Kidney (tissue), 14 donors: ENCODE measurements around the gene GABBR2. TPM values are rescaled to one million over a fixed set of nuclear protein-coding genes. Genes with fewer than 3 reads are reported as not detected.
A peak's percentile ranks its signal among the peaks of the same experiment; 100 is the strongest.

Experiments
- DNase-seq, 5 donors: peaks; one replicate each; pipeline ENCODE4 v3.0.0-alpha.2; 2013 to 2020
- FAIRE-seq: peaks from 2 replicates; lab custom pipeline; 2012; peaks lifted over from hg19 to GRCh38; lab: Jason Lieb, UNC
- H3K27ac ChIP-seq, 2 donors: one replicate each; pipeline ENCODE4 v1.7.0; 2013; ENCODE audit warnings: low read depth in 2 of 2, low read length in 2 of 2, inconsistent platforms in 1 of 2
- H3K27me3 ChIP-seq: one replicate; pipeline ENCODE4 v1.7.1; 2013; ENCODE audit warnings: low read length, inconsistent platforms; ENCODE audit not compliant: control insufficient read depth, insufficient read depth
- H3K36me3 ChIP-seq, 3 donors: one replicate each; pipeline versions ENCODE4 v1.7.0 to v1.7.1; 2013; ENCODE audit warnings: low read length in 3 of 3, control low read depth in 1 of 3, inconsistent platforms in 1 of 3; ENCODE audit not compliant: insufficient read depth in 3 of 3, control insufficient read depth in 2 of 3
- H3K4me1 ChIP-seq, 3 donors: one replicate each; pipeline versions ENCODE4 v1.7.0 to v1.7.1; 2013; ENCODE audit warnings: low read length in 3 of 3, inconsistent platforms in 1 of 3, low read depth in 1 of 3; ENCODE audit not compliant: control insufficient read depth in 2 of 3, insufficient read depth in 2 of 3
- H3K4me3 ChIP-seq, 3 donors: one replicate each; pipeline versions ENCODE4 v1.7.0 to v1.8.1; 2013; ENCODE audit warnings: low read length in 3 of 3, control low read depth in 1 of 3, inconsistent platforms in 1 of 3
- H3K9ac ChIP-seq, 3 donors: one replicate each; pipeline versions ENCODE4 v1.7.0 to v1.7.1; 2013; ENCODE audit warnings: low read length in 3 of 3, control low read depth in 1 of 3, inconsistent platforms in 1 of 3
- H3K9me3 ChIP-seq, 3 donors: one replicate each; pipeline versions ENCODE4 v1.7.0 to v1.7.1; 2013; ENCODE audit warnings: low read length in 3 of 3, control low read depth in 1 of 3, inconsistent platforms in 1 of 3; ENCODE audit not compliant: control insufficient read depth in 2 of 3, insufficient read depth in 1 of 3
- CTCF ChIP-seq: IDR thresholded peaks from 3 replicates; pipeline ENCODE4 v1.5.1; 2012; ENCODE audit warnings: mild to moderate bottlenecking, moderate library complexity, borderline replicate concordance; ENCODE audit not compliant: insufficient read depth; ENCODE audit errors: extremely low read depth
- intact Hi-C: fragments of 100-400 bp; cut with DNase I; formaldehyde crosslinking; loops from one replicate; pipeline ENCODE4 v1.11.1; 2022
- polyA plus RNA-seq: library from polyadenylated mRNA; stranded (reverse); fragments of 350-450 nt; fragmentation: Illumina TruSeq; extraction: RNeasy Lipid Tissue Mini Kit (QIAGEN cat#74804); gene quantifications from one replicate; pipeline ENCODE4 v1.2.3, GENCODE V29; 2014; ENCODE audit warnings: low read depth, low replicate concordance; ENCODE audit not compliant: insufficient read depth
- total RNA-seq: library from RNA; stranded (reverse); fragmentation: NEBNext Ultra II Directional; extraction: Animal tissue kit (Norgen Biotek cat#: 25700); gene quantifications from one replicate; pipeline ENCODE4 v1.2.1, GENCODE V29; 2021
- donor health status: control.
- donor health status: control.
- donor health status: control.
- donor health status: control.
- donor health status: control.
- donor health status: DM: yes; HTN: yes; CAD: no.
- donor health status: Normal renal cell carcinoma (clear cell type).

GABBR2 gene
- total and polyA plus RNA-seq, 2 donors from 2014 or later: 0.06 TPM; not detected in 1

GRCh38 chr9:98264516-98264915, 444.2 kb downstream of the GABBR2 start:
- Histone ChIP-seq H3K9ac (no peak overlapping the region), H3K27ac (no peak overlapping the region), H3K4me1 (no peaks in the 10 kb centered on the region), H3K27me3 (no peaks in the 10 kb centered on the region), H3K4me3 (no peak overlapping the region), H3K36me3 (no peaks in the 10 kb centered on the region), H3K9me3 (no peaks in the 10 kb centered on the region)
- DNase-seq (peak in 2 of 5 donors; percentile 63 to 69), FAIRE-seq (no peak)
- TF ChIP-seq CTCF: no peak
- intact Hi-C loops: loop anchor here (5.0 kb wide), 1 partner anchor 57 kb away; no protein-coding TSS in a partner anchor

- DNase-seq (peak; percentile 80 to 89 (median 84)), FAIRE-seq (peak; percentile 42)
- no peaks in the 10 kb centered on the region for H3K4me1 ChIP-seq
- no peaks in the 10 kb centered on the region for H3K36me3 ChIP-seq
- no peak overlapping the region for H3K4me3 ChIP-seq
- peak; percentile 96 for TF ChIP-seq CTCF
- H3K9ac ChIP-seq: no peak overlapping the region
- no peaks in the 10 kb centered on the region for H3K9me3 ChIP-seq
- no peaks in the 10 kb centered on the region for H3K27me3 ChIP-seq
- no peak overlapping the region for H3K27ac ChIP-seq
- intact Hi-C loops: loop anchor here (5.0 kb wide), 1 partner anchor 56 kb away; no protein-coding TSS in a partner anchor
Measured at GRCh38 chr9:98263482-98264357, 445.0 kb downstream of the GABBR2 start.

- Histone ChIP-seq H3K27ac (no peak overlapping the region), H3K36me3 (no peaks in the 10 kb centered on the region), H3K9ac (no peak overlapping the region), H3K9me3 (no peaks in the 10 kb centered on the region), H3K4me3 (no peak overlapping the region), H3K27me3 (no peaks in the 10 kb centered on the region), H3K4me1 (no peaks in the 10 kb centered on the region)
- no peak for FAIRE-seq
- intact Hi-C loops: loop anchor here (5.0 kb wide), 1 partner anchor 56 kb away; no protein-coding TSS in a partner anchor
- DNase-seq: no peak
- no peak for TF ChIP-seq CTCF
Measured at GRCh38 chr9:98263080-98263479, 445.7 kb downstream of the GABBR2 start.
